GM19238 (cell line): ENCODE results near the gene KDM4D.
"Not testable (repeated sequence)": the region's sequence is repeated elsewhere in the genome, so short reads cannot be mapped to it uniquely, and the experiment has no call there.

Experiments used
- DNase-seq: peaks from one replicate; pipeline ENCODE4 v3.0.0; 2011; ENCODE audit warnings: low spot score; ENCODE audit not compliant: insufficient read length

Gene KDM4D

GRCh38 chr11:95033051-95033450 lies 59.5 kb downstream of the KDM4D start:
- DNase-seq: no peak

GRCh38 chr11:95035316-95035715 lies 61.8 kb downstream of the KDM4D start:
- DNase-seq: no peak

GRCh38 chr11:95037356-95038035 lies 64.0 kb downstream of the KDM4D start:
- DNase-seq: not testable (repeated sequence)

GRCh38 chr11:95042239-95042638 lies 68.7 kb downstream of the KDM4D start:
- DNase-seq: no peak

GRCh38 chr11:95042906-95043305 lies 69.4 kb downstream of the KDM4D start:
- no peak for DNase-seq

- no peak for DNase-seq
Measured at GRCh38 chr11:95044010-95044409, 70.5 kb downstream of the KDM4D start.

- DNase-seq: no peak
Measured at GRCh38 chr11:95045812-95046211, 72.3 kb downstream of the KDM4D start.
